Heart right ventricle (tissue), 16 donors: ENCODE measurements around the gene SLC39A1. TPM values are rescaled to one million over a fixed set of nuclear protein-coding genes. Genes with fewer than 3 reads are reported as not detected.

ENCODE experiments used
- ATAC-seq, 8 donors: fragments of 200-7000 bp; cut with Tn5 transposase; one replicate each; pipeline ENCODE4 v1.9.1; 2020; ENCODE audit warnings: mild to moderate bottlenecking in 8 of 8, moderate library complexity in 8 of 8, moderate number of reproducible peaks in 1 of 8
- DNase-seq, 2 donors: peaks; one replicate each; pipeline ENCODE4 v3.0.0-alpha.2; 2020
- H3K27ac ChIP-seq, 10 donors: fragments of 200-600 bp; sonication (generic) in 2 of 10; one replicate each; pipeline versions ENCODE4 v1.5.0 to v1.8.0; 2020 to 2022; ENCODE audit warnings: mild to moderate bottlenecking in 3 of 10
- H3K27me3 ChIP-seq, 7 donors: fragments of 200-600 bp; one replicate each; pipeline ENCODE4 v1.8.0; 2021 to 2022; ENCODE audit warnings: mild to moderate bottlenecking in 2 of 7
- H3K36me3 ChIP-seq, 9 donors: fragments of 200-600 bp; sonication (generic) in 1 of 9; one replicate each; pipeline versions ENCODE4 v1.5.0 to v1.8.0; 2020 to 2022; ENCODE audit warnings: mild to moderate bottlenecking in 2 of 9
- H3K4me1 ChIP-seq, 9 donors: fragments of 200-600 bp; sonication (generic) in 1 of 9; one replicate each; pipeline versions ENCODE4 v1.5.0 to v1.8.0; 2020 to 2022; ENCODE audit warnings: mild to moderate bottlenecking in 4 of 9
- H3K4me3 ChIP-seq, 10 donors: fragments of 200-600 bp; sonication (generic) in 2 of 10; one replicate each; pipeline versions ENCODE4 v1.5.0 to v1.8.0; 2020 to 2022; ENCODE audit warnings: mild to moderate bottlenecking in 7 of 10, moderate library complexity in 2 of 10
- H3K9me3 ChIP-seq, 11 donors: fragments of 200-600 bp in 10 of 11; sonication (generic) in 2 of 11; one replicate each; pipeline versions ENCODE4 v1.5.0 to v1.8.0; 2013 to 2022; ENCODE audit warnings: mild to moderate bottlenecking in 2 of 11, control low read depth in 1 of 11, moderate library complexity in 1 of 11
- CTCF ChIP-seq, 9 donors: fragments of 200-600 bp; sonication (generic) in 2 of 9; IDR thresholded peaks; one replicate each; pipeline versions ENCODE4 v1.5.0 to v1.8.0; 2021 to 2022; ENCODE audit warnings: antibody characterized with exemption in 9 of 9, mild to moderate bottlenecking in 5 of 9, moderate library complexity in 1 of 9
- WGBS, 2 donors: extraction: QIAGEN DNeasy Blood & Tissue Kit; methylation state at CpG; one replicate each; pipeline ENCODE4 v1.1.7; 2013; ENCODE audit warnings: inconsistent platforms in 1 of 2; 5-methylcytosine and 5-hydroxymethylcytosine counted together
- intact Hi-C, 10 donors: fragments of 100-400 bp; cut with DNase I; formaldehyde crosslinking; loops; one replicate each; pipeline versions ENCODE4 v1.11.1 to v1.14.2; 2022
- polyA plus RNA-seq, 2 donors: library from polyadenylated mRNA; stranded (reverse); fragments of 200-250 nt; gene quantifications; one replicate each; pipeline ENCODE4 v1.2.3, GENCODE V29; 2013
- total RNA-seq, 10 donors: library from RNA; stranded (reverse); fragmentation: NEBNext Ultra II Directional in 3 of 10; extraction: Animal tissue kit (Norgen Biotek cat#: 25700) in 3 of 10; gene quantifications; one replicate each; pipeline versions ENCODE4 v1.2.1 to v1.2.4, GENCODE V29; 2021 to 2023
- donor health status: Arrhythmogenic right ventricular cardiomyopathy.
- donor health status: ischemic (EF 13 %, LVEDD 7.1; RV severe dilation, severe dysfunction).
- donor health status: healthy with polysubstance abuse.
- donor health status: DM: no; HTN: yes; CAD: no.
- donor health status: DM: no; HTN: no; CAD: no.
- donor health status: ischemic (EF 25% LVEDD 6.9; RV normal size, moderate dysfunction).
- donor health status: ischemic (EF 25% LVEDD 5.7; RV mildly dilated, moderate dysfunction).
- donor health status: healthy.
- donor health status: DM: yes; HTN: yes; CAD: no.
- donor health status: Ischemic cardiomyopathy.
- donor health status: ischemic (EF 35%, LVEDD 5.7; RV mildly dilated, moderate dysfunction).
- donor health status: nonischemic (EF 11% LVEDD 7.7; RV severe dilation, severe dysfunction).
- donor health status: DM: yes; HTN: yes; CAD: no.
- donor health status: PGD.
- donor health status: ischemic (EF 29% LVEDD 5.4; RV normal size, mild dysfunction).
- donor health status: nonischemic (EF 23%, LVEDD 6.1; RV moderate dilation, normal function).

Gene SLC39A1
- total and polyA plus RNA-seq, 12 donors, result 24.6 to 102 (median 34.3) TPM

DNA sequence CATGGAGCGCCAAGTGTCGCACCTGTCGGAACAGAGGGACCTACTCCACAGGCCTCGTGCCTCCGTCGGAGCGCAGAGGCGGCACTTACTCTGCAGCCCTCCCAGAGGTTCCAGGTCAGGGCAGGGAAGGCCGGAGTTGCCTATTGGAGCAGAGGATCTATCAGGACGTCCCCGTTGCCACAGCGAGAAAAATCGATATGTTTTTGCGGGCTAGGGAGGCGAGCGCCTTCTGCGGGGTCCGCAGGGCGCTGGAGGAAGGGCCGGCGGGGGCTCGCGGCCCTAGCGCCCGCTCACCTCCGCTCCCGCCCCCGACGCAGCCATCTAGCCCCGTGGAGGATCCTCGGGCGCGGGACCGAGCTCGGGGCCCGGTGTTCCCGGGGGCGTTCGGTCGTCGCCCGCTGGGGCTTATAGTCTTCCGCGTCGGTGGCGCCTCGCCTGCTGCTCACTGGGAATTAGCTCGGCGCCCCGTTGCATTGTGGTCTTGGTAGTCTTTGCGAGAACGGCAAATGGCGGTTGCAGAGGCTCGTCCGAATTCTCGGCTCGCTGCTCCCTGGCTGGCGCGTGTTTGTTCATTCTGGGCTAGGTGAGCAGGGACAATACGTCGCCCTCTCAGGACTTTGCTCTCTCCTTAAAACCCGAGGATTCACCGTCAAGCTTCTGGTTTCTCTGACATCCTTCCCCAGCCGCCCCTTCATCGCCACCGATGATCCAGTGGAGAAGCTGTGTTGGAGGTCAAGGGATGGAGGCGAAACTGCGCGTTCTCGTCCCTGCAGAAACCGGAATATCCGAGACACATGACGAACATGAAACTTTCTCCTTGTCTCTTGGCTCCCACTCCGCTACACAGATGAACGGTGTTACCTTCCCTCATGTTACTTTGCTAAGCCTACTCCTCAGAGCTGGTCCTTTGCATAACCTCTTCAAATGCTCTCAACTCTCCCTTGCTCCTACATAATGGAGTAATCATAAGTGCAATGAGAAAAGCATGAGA lies 14.2 kb upstream of the SLC39A1 start, which contains the start of gene JTB:
JTB (minus strand) TSS at position 425 of the 991 bp plus-strand sequence; CDS start at position 3, 422 bp downstream.
- Histone ChIP-seq H3K9me3 (no peaks in the 10 kb centered on the region), H3K4me1 (peaks cover 7 to 47% (median 19%) of the 10 kb centered on the region in 9 donors), H3K4me3 (peak within 1 kb of the TSS; percentile 69 to 99 (median 94)), H3K36me3 (peaks cover 0 to 71% (median 28%) of the 10 kb centered on the region in 9 donors), H3K27me3 (no peaks in the 10 kb centered on the region), H3K27ac (peak within 1 kb of the TSS; percentile 79 to 98 (median 96))
- peak; percentile 87 to 91 for DNase-seq
- 0 to 1% methylated on average over 72 to 75 of the region's 75 CpGs for WGBS, 2 donors
- peak; percentile 93 to 97 (median 95) for ATAC-seq
- TF ChIP-seq CTCF (IDR thresholded peaks at IDR 0.05), result peak in 1 of 9 donors; percentile 11
- intact Hi-C loops, result no loop called here

- peak overlapping the region; percentile 69 to 99 (median 94) for H3K4me3 ChIP-seq
- no peak for DNase-seq
- peaks cover 7 to 47% (median 19%) of the 10 kb centered on the region in 9 donors for H3K4me1 ChIP-seq
- WGBS, 2 donors, result 0 to 1% methylated on average over 16 of the region's 16 CpGs
- peak in 6 of 8 donors; percentile 2 to 13 (median 4) for ATAC-seq
- H3K36me3 ChIP-seq, result peaks cover 0 to 66% (median 28%) of the 10 kb centered on the region in 9 donors
- no peaks in the 10 kb centered on the region for H3K9me3 ChIP-seq
- H3K27ac ChIP-seq, result peak overlapping the region; percentile 79 to 98 (median 96)
- intact Hi-C loops, result no loop called here
- TF ChIP-seq CTCF (IDR thresholded peaks at IDR 0.05), result no peak
- no peaks in the 10 kb centered on the region for H3K27me3 ChIP-seq
Measured at GRCh38 chr1:153976819-153977249, 13.5 kb upstream of the SLC39A1 start.

- no peak for TF ChIP-seq CTCF (IDR thresholded peaks at IDR 0.05)
- Histone ChIP-seq H3K27me3 (no peaks in the 10 kb centered on the region), H3K4me1 (peaks cover 7 to 42% (median 19%) of the 10 kb centered on the region in 9 donors), H3K9me3 (no peaks in the 10 kb centered on the region), H3K27ac (no peak overlapping the region), H3K36me3 (peaks cover 0 to 40% (median 28%) of the 10 kb centered on the region in 9 donors), H3K4me3 (no peak overlapping the region)
- WGBS, 2 donors, result 81 to 82% methylated on average over 7 of the region's 7 CpGs
- DNase-seq (no peak), ATAC-seq (no peak)
- intact Hi-C loops, result no loop called here
Measured at GRCh38 chr1:153973525-153973924, 10.2 kb upstream of the SLC39A1 start.

GRCh38 chr1:153973071-153973470 lies 9.7 kb upstream of the SLC39A1 start:
- DNase-seq (no peak), ATAC-seq (no peak)
- intact Hi-C loops, result no loop called here
- WGBS, 2 donors, result 90 to 95% methylated on average over 3 of the region's 3 CpGs
- peaks cover 0 to 40% (median 28%) of the 10 kb centered on the region in 9 donors for H3K36me3 ChIP-seq
- H3K9me3 ChIP-seq, result no peaks in the 10 kb centered on the region
- no peak overlapping the region for H3K27ac ChIP-seq
- H3K27me3 ChIP-seq, result no peaks in the 10 kb centered on the region
- TF ChIP-seq CTCF (IDR thresholded peaks at IDR 0.05), result no peak
- no peak overlapping the region for H3K4me3 ChIP-seq
- peaks cover 9 to 42% (median 20%) of the 10 kb centered on the region in 9 donors for H3K4me1 ChIP-seq
